Peyer's patch (tissue), 4 donors: ENCODE results near the gene IMMP2L. TPM values are rescaled to one million over a fixed set of nuclear protein-coding genes. Genes with fewer than 3 reads are reported as not detected.

Experiments
- DNase-seq, 3 donors: peaks; one replicate each; pipeline ENCODE4 v3.0.0-alpha.2; 2017 to 2019
- H3K27ac ChIP-seq, 4 donors: fragments of 200-600 bp; sonication (generic); one replicate each; pipeline ENCODE4 v1.5.1; 2016 to 2019
- H3K27me3 ChIP-seq, 2 donors: fragments of 200-600 bp; sonication (generic); one replicate each; pipeline ENCODE4 v1.5.1; 2019
- H3K36me3 ChIP-seq, 3 donors: fragments of 200-600 bp; sonication (generic); one replicate each; pipeline ENCODE4 v1.5.1; 2016 to 2019
- H3K4me1 ChIP-seq, 4 donors: fragments of 200-600 bp; sonication (generic); one replicate each; pipeline ENCODE4 v1.5.1; 2016 to 2019
- H3K4me3 ChIP-seq, 4 donors: fragments of 200-600 bp; sonication (generic); 1 replicate in 3 of 4; 2 replicates in 1 of 4; pipeline ENCODE4 v1.5.1; 2016 to 2019; ENCODE audit warnings: mild to moderate bottlenecking in 1 of 4
- H3K9me3 ChIP-seq, 4 donors: fragments of 200-600 bp; sonication (generic); one replicate each; pipeline ENCODE4 v1.5.1; 2016 to 2019; ENCODE audit warnings: mild to moderate bottlenecking in 1 of 4
- POLR2A ChIP-seq, 2 donors: fragments of 450-650 bp; IDR thresholded peaks; one replicate each; pipeline ENCODE4 v1.5.1; 2017; ENCODE audit warnings: antibody characterized with exemption in 2 of 2, mild to moderate bottlenecking in 2 of 2, moderate library complexity in 2 of 2
- total RNA-seq, 4 donors: library from RNA; depleted of rRNA; stranded (reverse); fragments of >200 nt; gene quantifications; one replicate each; pipeline ENCODE4 v1.1.0, GENCODE V29; 2016
- TF ChIP-seq, protein P1 (sequence below), 6 experiments: fragments of 450-650 bp in 4 of 6; fragments of 200-600 bp in 2 of 6; sonication (generic) in 1 of 6; IDR thresholded peaks; one replicate each; pipeline ENCODE4 v1.5.1; 2017 to 2019; ENCODE audit warnings: antibody characterized with exemption in 6 of 6, mild to moderate bottlenecking in 3 of 6, moderate library complexity in 1 of 6

IMMP2L gene
- total RNA-seq, 4 donors from 2014 or later, result 5.1 to 16.5 (median 10.9) TPM

DNA sequence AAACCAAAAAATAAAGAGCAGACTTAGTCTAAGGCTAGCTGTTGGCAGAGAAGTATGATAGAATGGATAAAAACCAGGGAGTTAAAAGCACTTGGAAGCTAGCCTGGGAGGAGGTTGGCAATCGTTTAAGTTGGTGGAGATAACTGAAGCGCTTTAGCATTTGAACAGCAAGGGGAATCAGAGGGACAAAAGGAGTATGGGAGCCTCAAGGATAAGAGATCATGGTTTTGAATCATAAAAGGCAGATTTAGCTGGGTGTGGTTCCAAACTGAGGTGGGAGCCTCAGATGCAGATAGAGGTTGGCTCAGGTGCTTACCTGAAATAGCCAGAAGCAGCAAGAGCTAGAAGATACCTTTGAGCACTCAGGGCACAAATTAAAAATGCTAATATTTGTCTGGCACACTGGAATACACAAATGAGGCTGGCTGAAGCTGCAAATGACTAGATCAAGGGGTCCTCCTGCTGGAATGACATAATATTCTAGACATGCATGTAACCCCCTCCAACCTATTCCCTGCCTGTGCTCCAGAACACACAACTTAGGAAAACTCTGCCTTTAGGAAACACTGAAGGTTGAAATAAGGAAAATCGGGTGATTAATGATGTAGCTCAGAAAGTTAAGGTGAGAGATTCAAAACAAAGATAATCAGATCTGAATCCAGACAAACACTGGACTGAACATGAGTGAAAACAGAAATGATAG is 843.6 kb downstream of the IMMP2L start:
- DNase-seq, result no peak
- H3K9me3 ChIP-seq, result no peaks in the 10 kb centered on the region
- H3K4me1 ChIP-seq, result no peaks in the 10 kb centered on the region
- no peak overlapping the region for H3K4me3 ChIP-seq
- H3K36me3 ChIP-seq, result no peaks in the 10 kb centered on the region
- no peak for TF ChIP-seq POLR2A (IDR thresholded peaks at IDR 0.05)
- TF ChIP-seq, protein P1, sequence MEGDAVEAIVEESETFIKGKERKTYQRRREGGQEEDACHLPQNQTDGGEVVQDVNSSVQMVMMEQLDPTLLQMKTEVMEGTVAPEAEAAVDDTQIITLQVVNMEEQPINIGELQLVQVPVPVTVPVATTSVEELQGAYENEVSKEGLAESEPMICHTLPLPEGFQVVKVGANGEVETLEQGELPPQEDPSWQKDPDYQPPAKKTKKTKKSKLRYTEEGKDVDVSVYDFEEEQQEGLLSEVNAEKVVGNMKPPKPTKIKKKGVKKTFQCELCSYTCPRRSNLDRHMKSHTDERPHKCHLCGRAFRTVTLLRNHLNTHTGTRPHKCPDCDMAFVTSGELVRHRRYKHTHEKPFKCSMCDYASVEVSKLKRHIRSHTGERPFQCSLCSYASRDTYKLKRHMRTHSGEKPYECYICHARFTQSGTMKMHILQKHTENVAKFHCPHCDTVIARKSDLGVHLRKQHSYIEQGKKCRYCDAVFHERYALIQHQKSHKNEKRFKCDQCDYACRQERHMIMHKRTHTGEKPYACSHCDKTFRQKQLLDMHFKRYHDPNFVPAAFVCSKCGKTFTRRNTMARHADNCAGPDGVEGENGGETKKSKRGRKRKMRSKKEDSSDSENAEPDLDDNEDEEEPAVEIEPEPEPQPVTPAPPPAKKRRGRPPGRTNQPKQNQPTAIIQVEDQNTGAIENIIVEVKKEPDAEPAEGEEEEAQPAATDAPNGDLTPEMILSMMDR (IDR thresholded peaks at IDR 0.05), result no peak
- no peaks in the 10 kb centered on the region for H3K27me3 ChIP-seq
- no peak overlapping the region for H3K27ac ChIP-seq

DNA sequence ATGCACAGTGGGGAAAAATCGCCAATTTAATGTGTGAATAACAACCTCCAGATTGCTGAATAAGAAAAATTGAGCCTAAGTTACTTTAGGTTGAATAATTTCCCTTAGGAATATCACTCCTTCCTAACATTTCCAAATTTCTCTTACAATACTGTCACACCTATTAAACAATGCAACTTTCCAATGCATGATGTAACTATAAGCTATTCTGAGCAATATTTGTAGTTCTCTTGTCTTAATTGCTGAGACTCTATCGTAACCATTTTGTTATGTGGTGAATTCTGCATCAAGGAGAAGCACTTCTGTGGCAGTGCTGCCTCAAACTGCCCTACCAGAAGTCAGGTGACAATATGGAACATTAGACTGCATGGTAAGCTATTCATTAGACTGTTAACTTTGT is 858.1 kb downstream of the IMMP2L start:
- Histone ChIP-seq H3K4me3 (no peak overlapping the region), H3K27ac (no peak overlapping the region), H3K36me3 (no peaks in the 10 kb centered on the region), H3K9me3 (no peaks in the 10 kb centered on the region), H3K27me3 (no peaks in the 10 kb centered on the region), H3K4me1 (no peaks in the 10 kb centered on the region)
- TF ChIP-seq, protein P1 (IDR thresholded peaks at IDR 0.05), result no peak
- TF ChIP-seq POLR2A (IDR thresholded peaks at IDR 0.05), result no peak
- no peak for DNase-seq

DNA sequence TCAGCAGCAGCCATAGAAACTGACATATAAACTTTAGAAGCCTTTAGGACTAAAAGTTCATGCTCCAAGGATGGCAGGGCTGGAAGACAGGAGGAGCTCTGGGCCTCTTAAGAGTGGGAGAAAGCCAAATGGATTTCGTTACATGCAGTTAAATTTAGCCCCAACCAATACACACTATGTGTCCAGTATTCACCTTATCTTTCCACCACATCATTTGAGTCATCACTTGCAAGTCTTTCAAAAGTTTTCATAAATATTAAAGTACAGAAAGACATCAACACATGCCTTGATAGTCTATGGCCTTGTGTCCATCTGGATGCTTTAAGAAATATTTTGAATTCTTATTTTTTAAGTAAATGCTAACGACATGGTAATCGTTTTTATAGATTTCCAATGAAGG is 863.7 kb downstream of the IMMP2L start:
- no peaks in the 10 kb centered on the region for H3K4me1 ChIP-seq
- no peak overlapping the region for H3K27ac ChIP-seq
- H3K36me3 ChIP-seq, result no peaks in the 10 kb centered on the region
- H3K4me3 ChIP-seq, result no peak overlapping the region
- H3K9me3 ChIP-seq, result no peaks in the 10 kb centered on the region
- TF ChIP-seq, protein P1 (IDR thresholded peaks at IDR 0.05), result no peak
- no peak for TF ChIP-seq POLR2A (IDR thresholded peaks at IDR 0.05)
- H3K27me3 ChIP-seq, result no peaks in the 10 kb centered on the region
- no peak for DNase-seq

DNA sequence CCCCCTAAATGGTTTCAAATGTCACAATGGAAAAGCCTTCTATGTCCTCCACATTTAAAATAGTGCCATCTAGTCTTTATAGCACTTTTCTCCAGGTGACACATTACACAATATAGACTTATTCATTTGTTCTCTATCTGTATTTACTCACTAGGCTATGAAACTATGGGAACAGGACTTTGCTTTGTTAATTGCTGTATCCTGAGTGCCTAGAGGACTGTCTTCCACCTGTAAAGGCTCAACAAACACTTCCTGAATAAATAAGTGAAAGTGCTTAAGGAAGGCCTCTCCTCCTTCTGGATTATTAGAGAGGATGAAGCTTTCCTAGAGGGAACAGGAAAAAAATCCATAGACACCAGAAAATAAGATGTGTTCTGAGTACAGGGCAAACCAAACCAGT is 868.9 kb downstream of the IMMP2L start:
- H3K27me3 ChIP-seq, result no peaks in the 10 kb centered on the region
- no peak overlapping the region for H3K4me3 ChIP-seq
- H3K36me3 ChIP-seq, result no peaks in the 10 kb centered on the region
- TF ChIP-seq, protein P1 (IDR thresholded peaks at IDR 0.05), result no peak
- no peak for TF ChIP-seq POLR2A (IDR thresholded peaks at IDR 0.05)
- H3K27ac ChIP-seq, result no peak overlapping the region
- H3K4me1 ChIP-seq, result no peaks in the 10 kb centered on the region
- no peaks in the 10 kb centered on the region for H3K9me3 ChIP-seq
- DNase-seq, result no peak

DNA sequence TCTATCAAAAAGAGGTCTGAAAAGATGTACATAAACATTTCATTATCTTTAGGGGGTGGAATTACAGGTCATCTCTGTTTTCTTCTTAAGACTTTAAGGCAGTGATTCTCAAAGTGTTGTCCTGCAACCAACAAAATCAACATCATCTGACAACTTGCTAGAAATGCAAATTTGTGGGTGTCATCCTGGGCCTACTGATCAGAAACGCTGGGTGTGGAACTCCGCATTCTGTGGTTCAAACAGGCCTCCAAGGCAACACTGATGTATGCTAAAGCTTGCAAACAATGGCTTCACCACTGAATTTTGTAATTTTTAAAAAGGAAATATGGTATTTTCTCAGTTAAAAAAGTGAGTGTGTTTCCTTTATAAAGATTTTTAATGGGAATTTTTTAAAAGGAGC is 873.4 kb downstream of the IMMP2L start:
- Histone ChIP-seq H3K36me3 (no peaks in the 10 kb centered on the region), H3K27ac (no peak overlapping the region), H3K4me3 (no peak overlapping the region), H3K4me1 (no peaks in the 10 kb centered on the region), H3K9me3 (no peaks in the 10 kb centered on the region), H3K27me3 (no peaks in the 10 kb centered on the region)
- TF ChIP-seq, protein P1 (IDR thresholded peaks at IDR 0.05), result no peak
- no peak for TF ChIP-seq POLR2A (IDR thresholded peaks at IDR 0.05)
- no peak for DNase-seq

DNA sequence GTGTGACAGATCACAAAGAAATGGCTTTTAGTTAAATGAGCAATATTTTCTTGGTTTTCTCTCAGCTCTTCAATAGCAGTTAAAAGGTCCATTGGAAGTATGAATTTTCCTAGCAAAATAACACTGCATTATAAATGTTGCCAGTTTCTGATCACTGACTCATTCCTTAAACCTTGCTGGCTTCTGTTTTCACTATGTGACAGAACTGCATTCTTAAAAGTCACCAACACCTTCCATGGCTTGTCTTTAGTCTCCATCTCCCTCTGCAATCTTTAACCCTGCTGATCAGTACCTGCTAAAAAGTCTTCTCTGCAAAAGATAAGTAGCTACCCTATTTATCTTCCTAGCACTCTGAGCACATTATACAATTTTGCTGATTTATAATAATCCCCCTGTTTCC is 876.4 kb downstream of the IMMP2L start:
- Histone ChIP-seq H3K4me1 (no peaks in the 10 kb centered on the region), H3K27ac (no peak overlapping the region), H3K4me3 (no peak overlapping the region), H3K9me3 (no peaks in the 10 kb centered on the region), H3K36me3 (no peaks in the 10 kb centered on the region), H3K27me3 (no peaks in the 10 kb centered on the region)
- DNase-seq, result no peak
- TF ChIP-seq POLR2A (IDR thresholded peaks at IDR 0.05), result no peak
- TF ChIP-seq, protein P1 (IDR thresholded peaks at IDR 0.05), result no peak
